ENCODE results near the gene MNT.
"Not testable (repeated sequence)": the region's sequence is repeated elsewhere in the genome, so short reads cannot be mapped to it uniquely, and the experiment has no call there.

Gene MNT, protein sequence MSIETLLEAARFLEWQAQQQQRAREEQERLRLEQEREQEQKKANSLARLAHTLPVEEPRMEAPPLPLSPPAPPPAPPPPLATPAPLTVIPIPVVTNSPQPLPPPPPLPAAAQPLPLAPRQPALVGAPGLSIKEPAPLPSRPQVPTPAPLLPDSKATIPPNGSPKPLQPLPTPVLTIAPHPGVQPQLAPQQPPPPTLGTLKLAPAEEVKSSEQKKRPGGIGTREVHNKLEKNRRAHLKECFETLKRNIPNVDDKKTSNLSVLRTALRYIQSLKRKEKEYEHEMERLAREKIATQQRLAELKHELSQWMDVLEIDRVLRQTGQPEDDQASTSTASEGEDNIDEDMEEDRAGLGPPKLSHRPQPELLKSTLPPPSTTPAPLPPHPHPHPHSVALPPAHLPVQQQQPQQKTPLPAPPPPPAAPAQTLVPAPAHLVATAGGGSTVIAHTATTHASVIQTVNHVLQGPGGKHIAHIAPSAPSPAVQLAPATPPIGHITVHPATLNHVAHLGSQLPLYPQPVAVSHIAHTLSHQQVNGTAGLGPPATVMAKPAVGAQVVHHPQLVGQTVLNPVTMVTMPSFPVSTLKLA

DNA sequence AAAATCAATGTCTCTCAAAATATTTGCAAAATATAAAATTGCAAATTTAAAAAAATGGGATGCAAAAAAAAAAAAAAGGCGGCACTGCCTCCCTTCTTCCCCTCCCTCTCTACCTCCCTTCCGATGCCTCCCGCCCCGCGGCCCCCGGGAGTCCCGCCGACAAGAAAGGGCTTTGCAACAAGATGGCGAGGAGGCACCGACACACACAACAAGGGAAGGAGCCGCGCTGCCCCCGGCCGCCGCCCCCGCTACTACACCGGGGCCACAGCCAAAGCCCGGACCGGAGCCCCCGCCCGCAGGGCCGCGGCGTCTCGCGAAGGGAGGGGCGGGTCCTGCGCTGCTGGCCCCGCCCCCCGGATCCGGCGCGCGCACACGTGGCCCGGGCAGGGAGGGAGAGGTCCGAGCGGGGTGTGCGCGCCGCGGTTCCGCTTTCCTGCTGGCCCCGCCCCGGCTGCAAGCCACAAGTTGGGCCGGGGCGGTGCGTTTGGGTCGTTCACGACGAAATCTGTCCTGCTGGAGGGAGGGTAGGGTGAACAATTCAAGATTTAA, at the start of gene MNT:
Gene MNT (minus strand): TSS at position 184 of the 549 bp plus-strand sequence. CDS start 348 bp downstream, outside the sequence.
- peak; percentile 90 to 94 for DNase-seq

DNA sequence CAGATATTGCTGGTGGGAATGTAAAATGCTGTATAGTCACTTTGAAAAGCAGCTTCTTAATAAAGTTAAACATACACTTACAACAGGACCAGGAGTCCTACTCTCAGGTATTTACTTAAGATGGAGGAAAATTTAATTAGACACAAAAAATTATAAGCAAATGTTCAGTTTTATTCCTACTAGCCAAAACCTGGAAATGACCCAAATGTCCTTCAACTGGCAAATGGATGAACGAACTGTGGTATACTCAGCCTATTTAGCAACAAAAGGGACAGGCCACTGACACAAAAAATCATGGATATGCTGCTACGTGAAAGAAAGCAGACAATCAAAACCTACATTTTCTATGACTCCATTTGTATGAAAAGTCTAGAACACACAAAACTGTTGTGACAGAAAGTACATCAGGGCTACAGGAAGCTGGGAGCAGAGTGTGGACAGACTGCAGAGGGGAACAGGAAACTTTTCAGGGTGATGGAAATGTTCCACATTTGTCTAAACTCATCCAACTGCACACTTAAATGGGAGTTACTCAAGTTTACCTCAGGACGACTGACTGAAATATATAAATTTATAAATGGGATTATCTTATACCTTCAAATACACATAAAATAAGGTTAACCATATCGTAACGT, 49.3 kb upstream of the MNT start:
- DNase-seq = no peak

DNA sequence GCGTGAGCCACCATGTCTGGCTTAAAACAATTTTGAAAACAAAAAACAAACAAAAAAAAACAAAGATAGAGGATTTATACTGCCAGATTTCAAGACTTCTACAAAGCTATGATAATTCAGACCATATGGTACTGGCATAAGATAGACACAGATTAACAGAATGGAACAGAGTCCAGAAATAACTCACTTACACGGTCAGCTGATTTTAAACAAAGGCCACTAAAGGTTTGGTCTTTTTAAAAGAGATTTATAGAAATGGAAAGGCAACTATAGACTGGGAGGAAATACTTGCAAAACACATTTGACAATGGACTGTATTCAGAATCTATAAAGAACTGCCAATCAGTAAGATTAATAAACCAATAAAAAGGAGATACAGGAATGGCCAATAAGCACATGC, 48.6 kb upstream of the MNT start:
- DNase-seq = no peak

DNA sequence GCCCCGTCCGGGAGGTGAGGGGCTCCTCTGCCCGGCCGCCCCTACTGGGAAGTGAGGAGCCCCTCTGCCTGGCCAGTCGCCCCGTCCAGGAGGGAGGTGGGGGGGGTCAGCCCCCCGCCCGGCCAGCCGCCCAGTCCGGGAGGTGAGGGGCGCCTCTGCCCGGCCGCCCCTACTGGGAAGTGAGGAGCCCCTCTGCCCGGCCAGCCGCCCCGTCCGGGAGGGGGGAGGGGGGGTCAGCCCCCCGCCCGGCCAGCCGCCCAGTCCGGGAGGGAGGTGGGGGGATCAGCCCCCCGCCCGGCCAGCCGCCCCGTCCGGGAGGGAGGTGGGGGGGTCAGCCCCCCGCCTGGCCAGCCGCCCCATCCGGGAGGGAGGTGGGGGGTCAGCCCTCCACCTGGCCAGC, 46.6 kb upstream of the MNT start:
- DNase-seq = not testable (repeated sequence)

DNA sequence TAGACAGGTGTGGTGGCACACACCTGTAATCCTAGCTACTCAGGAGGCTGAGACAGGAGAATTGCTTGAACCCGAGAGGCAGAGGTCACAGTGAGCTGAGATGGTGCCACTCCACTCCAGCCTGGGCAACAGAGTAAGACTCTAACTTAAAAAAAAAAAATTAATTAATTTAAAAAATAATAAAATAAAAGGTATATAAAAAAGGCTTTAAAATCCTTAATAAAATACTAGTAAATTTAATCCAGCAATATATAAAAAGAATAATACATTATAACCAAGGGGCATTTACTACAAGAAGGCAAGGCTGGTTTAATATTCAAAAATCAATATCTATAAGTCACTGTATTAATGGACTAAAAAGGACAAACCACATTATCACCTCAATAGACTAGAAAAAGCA, 44.8 kb upstream of the MNT start:
- DNase-seq = no peak

DNA sequence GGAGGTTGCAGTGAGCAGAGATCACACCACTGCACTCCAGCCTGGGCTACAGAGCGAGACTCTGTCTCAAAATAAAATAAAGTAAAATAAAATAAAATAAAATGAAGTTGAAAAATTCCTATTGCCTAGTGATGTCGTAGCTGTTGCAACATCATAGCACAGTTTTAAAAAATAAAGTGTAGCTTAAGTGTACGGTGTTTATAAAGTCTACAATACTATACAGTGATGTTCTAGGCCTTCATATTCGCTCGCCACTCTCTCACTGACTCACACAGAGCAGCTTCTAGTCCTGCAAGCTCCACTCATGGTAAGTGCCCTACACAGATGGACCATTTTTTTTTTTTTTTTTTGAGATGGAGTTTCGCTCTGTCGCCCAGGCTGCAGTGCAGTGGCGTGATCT, 43.5 kb upstream of the MNT start:
- no peak for DNase-seq

DNA sequence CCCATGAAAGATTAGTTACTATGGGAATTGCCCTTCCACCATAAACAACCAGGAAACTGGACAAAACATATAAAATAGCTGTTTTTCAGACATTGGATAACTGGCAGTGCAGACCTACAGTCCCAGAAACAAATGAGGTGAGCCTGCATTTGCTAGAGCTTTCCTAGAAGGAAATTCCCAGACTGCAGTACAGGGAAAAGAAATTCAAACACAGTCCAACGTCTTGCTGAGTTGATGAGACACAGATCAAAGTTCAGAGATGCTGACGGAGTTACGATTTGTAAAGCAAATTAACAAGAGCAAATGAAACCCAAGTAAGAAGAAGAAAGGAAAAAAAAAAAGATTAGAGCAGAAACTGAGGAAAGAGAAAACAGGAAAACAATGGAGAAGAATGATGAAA, 41.3 kb upstream of the MNT start:
- no peak for DNase-seq

DNA sequence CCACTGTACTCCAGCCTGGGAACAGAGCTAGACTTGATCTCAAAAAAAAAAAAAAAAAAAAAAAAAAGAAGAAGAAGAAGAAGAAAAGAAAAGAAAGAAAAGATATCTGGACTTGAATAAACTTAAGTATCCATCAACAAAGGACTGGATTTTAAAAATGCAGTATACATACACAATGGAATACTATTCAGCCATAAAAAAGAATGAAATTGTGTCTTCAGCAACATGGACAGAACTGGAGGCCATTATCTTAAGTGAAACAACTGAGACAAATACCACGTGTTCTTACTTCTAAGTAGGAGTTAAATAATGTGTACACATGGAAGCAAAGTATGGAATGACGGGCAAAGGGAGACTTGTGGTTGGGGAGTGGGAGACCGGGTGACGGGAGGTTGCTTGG, 40.1 kb upstream of the MNT start:
- DNase-seq = no peak

DNA sequence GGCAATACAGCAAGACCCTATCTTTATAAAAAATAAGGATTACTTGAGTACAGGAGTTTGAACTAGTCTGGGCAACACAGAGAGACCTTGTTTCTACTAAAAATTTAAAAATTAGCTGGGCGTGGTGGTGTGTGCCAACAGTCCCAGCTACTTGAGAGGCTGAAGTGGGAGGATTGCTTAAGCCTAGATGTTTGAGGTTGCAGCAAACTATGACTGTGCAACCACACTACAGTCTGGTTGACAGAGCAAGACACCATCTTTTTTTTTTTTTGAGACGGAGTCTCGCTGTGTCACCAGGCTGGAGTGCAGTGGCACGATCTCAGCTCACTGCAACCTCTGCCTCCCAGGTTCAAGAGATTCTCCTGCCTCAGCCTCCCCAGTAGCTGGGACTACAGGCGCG, 39.1 kb upstream of the MNT start:
- DNase-seq = not testable (repeated sequence)

DNA sequence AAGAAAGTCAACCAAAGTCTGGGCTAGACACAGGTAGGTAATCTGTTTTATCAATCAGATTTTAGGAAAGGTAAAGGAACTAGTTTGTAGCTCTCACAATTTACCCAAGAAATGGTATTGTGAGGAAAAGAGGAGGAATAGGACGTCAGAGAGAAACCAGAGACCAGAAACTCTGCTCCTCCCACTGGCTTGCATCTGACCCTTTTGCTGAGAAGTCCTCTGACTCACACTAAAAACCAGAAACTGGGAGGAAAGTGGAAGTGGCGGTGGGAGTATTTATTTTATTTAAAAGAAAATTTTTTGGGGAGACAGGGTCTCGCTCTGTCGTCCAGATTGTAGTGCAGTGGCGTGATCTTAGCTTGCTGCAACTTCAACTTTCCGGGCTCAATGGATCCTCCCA, 38.0 kb upstream of the MNT start:
- no peak for DNase-seq

DNA sequence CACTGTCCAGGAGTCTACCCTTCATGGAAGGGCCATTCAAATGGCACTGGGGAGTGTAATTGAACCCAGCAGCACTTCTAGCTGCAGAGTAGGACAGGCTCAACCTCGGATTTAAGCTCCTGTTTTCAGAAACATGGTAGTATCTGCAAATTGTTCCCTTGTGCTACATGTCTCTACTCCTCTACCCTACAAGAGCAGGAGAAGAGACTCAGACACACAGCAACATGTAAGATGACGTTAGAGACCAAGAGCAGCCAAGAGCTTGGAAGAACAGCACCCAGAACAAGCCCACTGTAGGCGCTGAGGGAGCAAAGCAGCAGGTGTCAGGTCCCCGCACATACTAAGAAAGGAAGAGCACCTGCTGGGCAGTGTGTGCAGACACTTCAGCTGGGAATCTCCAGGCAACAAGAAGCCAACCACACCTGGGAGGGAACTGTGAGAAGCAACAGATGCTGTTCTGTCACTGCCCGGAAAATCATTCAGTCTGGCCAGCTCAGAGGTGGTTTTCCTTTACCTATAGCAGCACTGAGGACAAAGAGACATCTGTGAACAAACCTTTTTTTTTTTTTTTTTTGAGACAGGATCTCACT, 35.6 kb upstream of the MNT start:
- DNase-seq = no peak

DNA sequence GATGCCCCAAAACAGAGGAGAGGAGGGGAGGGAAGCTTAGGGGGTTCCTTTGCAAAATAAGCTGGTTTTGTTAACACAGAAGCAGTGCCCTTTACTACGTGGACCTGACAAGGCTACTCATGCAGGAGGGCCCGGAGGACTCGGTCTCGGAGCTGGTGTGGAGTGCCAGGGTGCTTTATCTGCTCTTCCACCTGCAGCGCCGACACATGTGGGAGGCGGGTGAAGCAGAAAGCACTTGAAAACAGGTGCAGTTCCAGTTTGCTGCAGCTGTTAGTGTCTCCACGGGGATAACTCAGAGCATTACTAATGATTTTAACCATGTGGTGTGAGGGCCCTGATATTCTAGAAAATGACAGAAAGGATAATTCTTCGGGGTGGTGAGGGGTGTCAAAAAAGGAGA, 35.0 kb upstream of the MNT start:
- DNase-seq = no peak

DNA sequence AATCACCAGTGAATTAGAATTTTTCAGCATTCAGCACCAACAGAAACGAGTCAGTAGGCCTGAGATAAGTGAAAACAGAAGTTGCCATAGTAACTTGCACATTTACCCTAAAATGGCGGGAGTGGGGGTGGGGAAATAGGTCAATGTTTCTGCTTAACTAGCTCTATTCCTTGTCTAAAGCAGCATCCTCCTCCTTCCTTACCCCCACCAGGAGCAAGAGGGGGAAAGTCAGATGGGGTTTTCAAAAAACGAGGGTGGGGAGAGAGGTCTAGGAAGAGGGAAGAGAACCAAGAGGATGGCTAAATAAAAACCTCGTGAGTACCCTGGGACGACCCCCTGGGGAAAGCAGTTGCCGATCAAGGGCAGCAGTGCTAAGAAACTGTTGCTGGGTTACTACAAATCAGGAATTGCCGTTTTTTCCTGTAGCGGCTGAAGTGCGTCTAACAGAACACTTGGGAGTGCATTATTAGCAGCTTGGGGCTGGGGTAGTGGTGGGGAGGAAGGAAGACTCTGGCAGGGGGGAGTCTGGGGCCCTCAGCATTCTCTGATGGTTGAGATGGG, 34.4 kb upstream of the MNT start:
- no peak for DNase-seq

DNA sequence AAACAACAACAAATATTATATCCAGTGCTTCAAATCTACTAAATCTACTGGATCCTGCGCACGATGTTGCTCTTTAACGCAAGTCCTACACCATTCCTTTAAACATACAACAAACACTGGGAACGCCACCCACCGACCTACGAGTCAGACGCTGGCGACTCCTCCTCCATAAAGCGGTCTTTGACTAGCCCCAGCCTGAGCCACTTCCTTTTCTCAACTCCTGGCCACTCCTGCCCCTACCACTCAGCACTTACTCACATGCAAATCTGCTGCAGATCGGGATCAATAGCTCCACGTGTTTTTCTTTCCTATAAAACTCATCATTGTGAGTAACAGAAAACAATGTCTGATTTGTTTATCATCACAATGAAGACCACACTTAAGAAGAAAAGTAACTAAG, 32.8 kb upstream of the MNT start:
- no peak for DNase-seq

DNA sequence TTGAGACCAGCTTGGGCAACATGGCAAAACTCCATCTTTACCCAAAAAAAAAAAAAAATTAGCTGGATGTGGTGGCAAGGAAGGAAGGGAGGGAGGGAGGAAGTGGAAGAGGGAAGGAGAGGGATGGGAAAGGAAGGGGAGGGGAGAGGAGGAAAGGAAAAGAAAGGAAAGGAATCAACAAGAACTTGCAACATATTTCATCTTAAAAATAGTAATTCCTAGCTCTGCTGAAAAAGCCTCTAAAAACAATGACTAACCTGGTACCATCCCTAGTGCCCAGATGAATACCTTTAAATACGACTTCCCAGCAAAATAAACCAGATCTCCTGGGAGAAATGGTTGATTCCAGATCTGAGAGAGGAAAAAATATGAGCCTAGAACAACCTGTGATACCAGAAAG, 27.1 kb upstream of the MNT start:
- DNase-seq = no peak

DNA sequence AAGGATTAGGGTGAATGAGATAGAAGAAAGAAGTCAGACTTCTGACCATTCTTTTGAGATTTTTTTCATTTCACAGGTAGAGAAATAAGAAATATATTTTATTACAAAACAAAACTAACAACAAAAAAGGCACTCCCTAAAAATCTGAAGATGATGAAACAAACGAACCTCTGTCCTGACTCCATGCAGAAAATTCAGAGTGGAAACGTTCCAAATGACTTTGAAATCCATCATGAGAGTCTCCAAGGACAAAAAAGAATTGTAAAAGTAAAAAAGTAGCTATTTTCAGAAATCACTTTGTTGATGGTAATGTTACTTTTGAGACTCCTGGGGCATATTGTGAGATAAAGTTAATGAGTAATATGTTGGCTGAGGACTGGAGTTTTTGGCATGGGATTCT, 26.4 kb upstream of the MNT start:
- DNase-seq = no peak

DNA sequence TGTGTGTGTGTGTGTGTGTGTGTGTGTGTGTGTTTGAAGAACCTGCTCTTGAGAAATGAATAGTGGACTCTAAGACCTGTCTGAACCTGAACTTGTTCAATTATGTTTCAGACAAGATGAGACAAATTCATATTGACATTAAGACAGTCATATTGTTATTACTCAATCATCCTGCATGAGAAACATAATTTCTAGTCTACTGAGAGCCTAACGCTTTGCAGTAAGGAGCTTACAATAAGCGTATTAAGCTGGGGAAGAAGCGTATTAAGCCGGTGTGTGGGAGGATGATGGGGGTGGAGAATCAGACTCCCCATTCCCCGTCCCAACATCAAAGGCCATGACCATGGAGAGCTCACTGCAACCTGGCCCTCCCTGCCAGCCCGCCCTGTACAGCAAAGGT, 22.4 kb upstream of the MNT start:
- DNase-seq = no peak

DNA sequence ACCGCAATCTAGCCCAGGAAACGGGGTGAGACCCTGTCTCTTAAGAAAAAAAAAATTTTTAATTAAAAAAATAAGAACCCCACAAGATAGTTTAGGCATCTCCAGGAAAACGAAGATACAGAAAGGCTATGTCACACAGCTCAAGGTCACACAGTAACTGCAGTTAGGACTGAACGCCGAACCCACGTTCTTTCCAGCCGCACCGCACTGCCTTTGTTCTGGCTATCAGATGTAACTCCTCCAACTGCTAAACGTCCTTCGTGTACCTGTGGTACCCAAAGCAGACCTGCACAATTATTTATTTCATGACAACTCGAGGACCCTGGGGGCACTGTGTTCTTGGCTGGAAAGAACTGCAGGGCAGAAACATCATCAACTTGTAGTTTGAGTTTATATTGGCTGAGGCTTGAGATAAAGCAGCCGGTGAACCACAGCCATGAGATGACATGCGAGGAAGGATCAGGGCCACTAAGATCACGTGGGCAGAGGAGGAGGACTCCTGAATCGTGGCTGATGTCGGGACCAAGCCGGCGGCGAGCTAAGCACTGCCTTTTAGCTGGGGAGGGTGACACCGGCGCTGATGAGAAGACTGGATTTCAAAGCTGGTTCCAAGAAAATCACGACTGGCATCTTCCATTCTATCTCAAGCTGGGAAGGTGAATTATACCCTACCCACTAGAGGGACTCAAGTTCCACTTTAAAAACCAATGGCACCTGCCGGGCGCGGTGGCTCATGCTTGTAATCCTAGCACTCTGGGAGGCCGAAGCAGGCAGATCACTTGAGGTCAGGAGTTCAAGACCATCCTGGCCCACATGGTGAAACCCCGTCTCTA, 20.7 kb upstream of the MNT start:
- peak in 1 of 2 experiments; percentile 6 for DNase-seq

DNA sequence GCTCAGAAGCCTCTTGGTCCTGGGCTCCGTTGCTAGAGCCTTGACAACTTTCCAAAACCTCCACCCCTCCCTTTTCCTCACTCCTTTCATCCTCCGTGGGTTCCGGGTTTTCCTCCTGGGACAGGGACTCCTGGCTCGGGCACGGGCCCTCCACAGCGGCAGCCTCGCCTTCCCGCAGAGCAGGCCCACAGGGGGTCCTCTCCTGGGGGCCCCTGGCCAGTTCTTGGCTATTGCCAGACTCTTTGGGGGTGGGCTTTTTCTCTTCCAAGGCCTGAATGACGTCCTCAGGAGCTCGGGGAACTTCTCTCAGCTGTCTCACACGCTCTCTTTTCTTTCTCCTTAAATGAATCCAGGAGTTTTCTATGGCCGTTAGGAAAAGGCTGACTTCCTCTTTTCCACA, 19.3 kb upstream of the MNT start:
- DNase-seq = no peak

DNA sequence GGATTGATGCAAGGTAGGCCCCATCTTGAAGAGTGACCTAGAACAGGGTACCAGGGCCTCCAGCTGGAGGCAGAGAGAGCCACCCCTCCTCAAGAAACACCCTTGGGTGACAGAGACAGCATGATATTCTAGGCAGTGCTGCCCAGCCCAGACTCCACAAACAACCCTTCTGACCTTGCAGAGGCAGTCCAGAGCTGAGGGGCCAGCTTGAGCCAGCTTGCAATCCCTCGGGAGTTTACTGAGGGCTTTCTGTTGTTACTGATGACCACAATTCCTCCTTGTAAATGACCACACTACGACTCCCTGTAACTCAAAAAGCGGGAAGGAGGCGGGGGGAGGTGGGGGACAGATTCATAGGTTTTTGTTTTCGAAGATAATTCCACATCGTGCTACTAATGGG, 18.6 kb upstream of the MNT start:
- DNase-seq = no peak

DNA sequence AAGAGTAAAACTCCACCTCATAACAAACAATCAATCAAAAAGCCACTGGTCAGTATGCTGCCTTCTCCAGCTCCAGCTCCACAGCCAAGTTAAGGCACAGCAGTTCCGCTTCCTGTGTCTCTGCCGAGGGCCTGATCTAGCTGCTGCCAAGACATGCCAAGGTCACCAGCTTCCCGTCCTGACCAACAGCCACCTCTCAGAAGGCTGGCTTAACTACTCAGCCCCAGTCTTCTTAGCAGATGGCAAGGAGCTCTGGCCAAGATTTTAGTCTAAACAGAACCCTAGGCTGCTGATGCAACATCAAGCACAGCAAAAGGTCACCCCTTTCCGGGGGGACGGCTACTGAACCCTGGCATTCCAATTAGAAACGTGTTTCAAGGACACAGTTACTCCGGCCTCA, 17.7 kb upstream of the MNT start:
- DNase-seq = no peak

DNA sequence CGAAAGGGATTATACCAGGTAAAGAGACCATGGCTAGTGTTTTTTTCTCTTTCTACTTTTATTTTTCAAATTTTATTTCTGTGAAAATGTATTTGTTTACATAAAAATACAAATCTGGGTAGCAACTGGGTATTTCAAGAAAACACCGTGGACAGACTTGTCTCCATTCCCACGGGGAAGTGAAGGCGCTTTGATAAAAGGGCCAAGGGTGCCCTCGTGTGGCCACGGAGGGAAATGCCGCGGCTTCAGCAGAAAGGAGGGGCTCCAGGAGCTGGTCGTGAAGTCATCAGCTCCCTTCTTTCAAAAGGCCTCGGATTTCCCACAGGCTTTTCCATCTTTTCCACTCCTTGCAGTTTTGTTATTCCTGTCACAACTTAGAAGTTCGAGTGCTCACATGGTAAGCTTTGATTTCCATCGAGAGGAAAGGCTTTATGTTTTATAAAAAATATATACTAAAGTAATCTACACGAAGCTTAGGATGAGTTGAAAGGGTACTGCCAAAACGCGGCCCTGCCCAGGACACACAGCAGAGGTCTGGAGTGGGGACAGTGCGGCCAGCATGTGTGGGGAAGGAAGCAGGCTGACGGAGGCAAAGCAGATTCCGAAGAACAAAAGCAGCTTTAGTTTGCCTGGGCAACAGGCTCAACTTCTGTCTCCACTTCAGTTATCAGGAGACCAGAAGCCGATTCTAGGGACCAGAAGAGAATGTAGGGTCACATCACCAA, 15.3 kb upstream of the MNT start:
- peak; percentile 64 to 79 for DNase-seq

All from NCI-H1930 (cell line).